Left lung (tissue), 10 donors: Measurements from ENCODE around the gene FAM163A. TPM values are rescaled to one million over a fixed set of nuclear protein-coding genes. Genes with fewer than 3 reads are reported as not detected.
A peak's percentile ranks its signal among the peaks of the same experiment; 100 is the strongest.

Experiments
- ATAC-seq: fragments of 200-7000 bp; cut with Tn5 transposase; one replicate; pipeline ENCODE4 v1.9.1; 2020; ENCODE audit warnings: moderate library complexity
- DNase-seq, 4 donors: peaks; one replicate each; pipeline ENCODE4 v3.0.0-alpha.2; 2013 to 2020
- H3K27ac ChIP-seq, 2 donors: fragments of 200-600 bp; sonication (generic) in 1 of 2; one replicate each; pipeline versions ENCODE4 v1.5.0 to v1.8.0; 2020 to 2021
- H3K27me3 ChIP-seq, 2 donors: fragments of 200-600 bp; sonication (generic) in 1 of 2; one replicate each; pipeline versions ENCODE4 v1.5.0 to v1.8.0; 2020 to 2021
- H3K36me3 ChIP-seq, 2 donors: fragments of 200-600 bp; sonication (generic) in 1 of 2; one replicate each; pipeline versions ENCODE4 v1.5.0 to v1.8.0; 2020 to 2021
- H3K4me1 ChIP-seq, 2 donors: fragments of 200-600 bp; one replicate each; pipeline ENCODE4 v1.8.0; 2021
- H3K4me3 ChIP-seq, 2 donors: fragments of 200-600 bp; sonication (generic) in 1 of 2; one replicate each; pipeline versions ENCODE4 v1.5.0 to v1.8.0; 2020 to 2021; ENCODE audit warnings: mild to moderate bottlenecking in 1 of 2
- H3K9me3 ChIP-seq, 2 donors: fragments of 200-600 bp; sonication (generic) in 1 of 2; one replicate each; pipeline versions ENCODE4 v1.5.0 to v1.8.0; 2020 to 2021
- CTCF ChIP-seq, 2 donors: fragments of 200-600 bp; sonication (generic) in 1 of 2; IDR thresholded peaks; one replicate each; pipeline versions ENCODE4 v1.5.0 to v1.8.0; 2021; ENCODE audit warnings: antibody characterized with exemption in 2 of 2
- intact Hi-C, 2 donors: fragments of 100-400 bp; cut with DNase I; formaldehyde crosslinking; loops; one replicate each; pipeline versions ENCODE4 v1.11.2 to v1.14.2; 2022
- polyA plus RNA-seq, 6 donors: library from polyadenylated mRNA; unstranded; fragments of 120-200 nt; gene quantifications; one replicate each; pipeline ENCODE4 v1.2.1, GENCODE V29; 2013; ENCODE audit not compliant: insufficient read length in 6 of 6
- total RNA-seq, 2 donors: library from RNA; stranded (reverse); fragmentation: NEBNext Ultra II Directional; extraction: Animal tissue kit (Norgen Biotek cat#: 25700); gene quantifications; one replicate each; pipeline ENCODE4 v1.2.1, GENCODE V29; 2021
- donor health status: DM: no; HTN: yes; CAD: no.
- donor health status: DM: no; HTN: no; CAD: no.

Gene FAM163A
- total and polyA plus RNA-seq, 8 donors = 0.06 to 0.27 (median 0.12) TPM; not detected in 2

GRCh38 chr1:179728271-179728670 lies 14.8 kb upstream of the FAM163A start:
- H3K36me3 ChIP-seq = no peaks in the 10 kb centered on the region
- no peak for TF ChIP-seq CTCF (IDR thresholded peaks at IDR 0.05)
- no peaks in the 10 kb centered on the region for H3K4me1 ChIP-seq
- intact Hi-C loops = no loop called here
- H3K27me3 ChIP-seq = peaks cover 0 to 18% of the 10 kb centered on the region in 2 donors
- ATAC-seq (no peak), DNase-seq (no peak)
- no peak overlapping the region for H3K27ac ChIP-seq
- H3K4me3 ChIP-seq = no peak overlapping the region
- H3K9me3 ChIP-seq = no peaks in the 10 kb centered on the region

GRCh38 chr1:179729881-179730280 lies 13.2 kb upstream of the FAM163A start:
- ATAC-seq = no peak
- intact Hi-C loops = no loop called here

GRCh38 chr1:179731643-179732042 lies 11.4 kb upstream of the FAM163A start:
- Histone ChIP-seq H3K27ac (no peak overlapping the region), H3K27me3 (peaks cover 0 to 18% of the 10 kb centered on the region in 2 donors)
- intact Hi-C loops = no loop called here

More at GRCh38 chr1:179729881-179730280, 13.2 kb upstream of the FAM163A start:
- H3K36me3 ChIP-seq = no peaks in the 10 kb centered on the region
- TF ChIP-seq CTCF (IDR thresholded peaks at IDR 0.05) = no peak
- no peak for DNase-seq
- H3K9me3 ChIP-seq = no peaks in the 10 kb centered on the region
- peaks cover 0 to 18% of the 10 kb centered on the region in 2 donors for H3K27me3 ChIP-seq
- no peak overlapping the region for H3K4me3 ChIP-seq
- H3K27ac ChIP-seq = no peak overlapping the region
- no peaks in the 10 kb centered on the region for H3K4me1 ChIP-seq

GRCh38 chr1:179742291-179742690 lies 800 bp upstream of the FAM163A start:
- no peak for TF ChIP-seq CTCF (IDR thresholded peaks at IDR 0.05)
- Histone ChIP-seq H3K9me3 (no peaks in the 10 kb centered on the region), H3K27ac (no peak overlapping the region), H3K4me1 (peaks cover 15 to 21% of the 10 kb centered on the region in 2 donors), H3K36me3 (no peaks in the 10 kb centered on the region), H3K4me3 (no peak overlapping the region), H3K27me3 (peaks cover 67 to 72% of the 10 kb centered on the region in 2 donors)
- DNase-seq = no peak
- ATAC-seq = no peak
- intact Hi-C loops = no loop called here

More at GRCh38 chr1:179731643-179732042, 11.4 kb upstream of the FAM163A start:
- Histone ChIP-seq H3K4me1 (no peaks in the 10 kb centered on the region), H3K9me3 (no peaks in the 10 kb centered on the region), H3K4me3 (no peak overlapping the region), H3K36me3 (no peaks in the 10 kb centered on the region)
- no peak for DNase-seq
- no peak for TF ChIP-seq CTCF (IDR thresholded peaks at IDR 0.05)
- ATAC-seq = no peak

- Histone ChIP-seq H3K4me3 (peak overlapping the region; percentile 5 to 22), H3K27me3 (peaks cover 64 to 84% of the 10 kb centered on the region in 2 donors), H3K9me3 (no peaks in the 10 kb centered on the region), H3K36me3 (no peaks in the 10 kb centered on the region), H3K27ac (no peak overlapping the region), H3K4me1 (peaks cover 15 to 21% of the 10 kb centered on the region in 2 donors)
- intact Hi-C loops = no loop called here
- peak in 1 of 4 donors; percentile 75 for DNase-seq
- peak; percentile 19 for ATAC-seq
- TF ChIP-seq CTCF (IDR thresholded peaks at IDR 0.05) = no peak
These were observed 749 bp downstream of the FAM163A start for GRCh38 chr1:179743679-179744400.
